ENCODE measurements around the gene EDARADD.

EDARADD gene

DNA sequence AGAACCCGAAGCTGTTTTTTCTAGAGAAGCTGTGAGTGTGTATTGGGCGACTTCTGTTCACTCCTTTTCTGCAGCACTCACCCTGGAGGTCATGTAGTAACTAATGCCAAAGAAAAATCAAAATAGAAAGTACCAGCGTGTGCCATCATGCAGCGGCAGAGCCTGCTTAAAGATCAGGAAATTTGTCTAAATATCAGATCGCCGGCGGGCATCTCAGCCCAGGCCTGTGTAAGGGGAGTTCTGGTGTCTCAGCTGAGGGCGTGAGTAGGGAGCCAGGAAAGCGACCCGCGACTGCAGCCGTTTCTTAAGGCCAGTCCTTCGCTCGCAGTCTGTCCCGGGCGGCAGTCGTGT, 768 bp downstream of the EDARADD start:
- DNase-seq = peak; percentile 17

DNA sequence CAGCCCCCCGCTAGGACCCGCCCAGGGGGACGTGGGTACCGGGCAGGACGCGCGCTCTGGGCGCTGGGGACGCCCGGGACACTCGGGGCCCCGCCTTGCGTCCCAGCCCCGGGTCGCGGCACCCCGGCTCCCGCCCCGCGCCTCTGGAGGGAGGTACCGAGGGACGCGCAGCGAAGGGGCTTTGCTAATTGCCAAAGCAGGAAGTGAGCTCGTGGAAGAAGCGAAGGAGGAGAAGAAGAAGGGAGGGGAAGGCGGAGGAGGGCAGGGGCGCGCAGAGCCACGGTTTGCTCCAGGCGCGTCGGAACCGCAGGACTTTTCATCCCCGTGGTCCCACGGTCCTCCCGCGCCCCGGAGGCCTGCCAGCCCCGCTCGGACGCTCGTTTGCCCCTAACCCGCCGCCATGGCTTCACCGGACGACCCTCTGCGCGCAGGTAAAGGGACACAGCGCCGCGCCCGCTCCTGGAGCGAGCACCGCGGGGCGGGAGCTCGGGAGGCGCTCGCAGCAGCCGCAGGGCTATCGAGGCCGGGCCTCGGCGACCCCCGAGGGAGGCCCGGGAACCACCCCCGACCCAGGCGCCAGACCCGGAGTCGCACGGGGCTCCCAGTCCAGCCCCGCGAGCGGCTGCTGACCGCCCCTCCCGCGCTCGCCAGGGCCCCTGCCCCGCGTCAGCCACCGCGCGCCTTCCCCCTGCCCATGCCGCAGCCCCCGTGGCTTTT, 1.3 kb downstream of the EDARADD start:
- peak; percentile 25 for DNase-seq

DNA sequence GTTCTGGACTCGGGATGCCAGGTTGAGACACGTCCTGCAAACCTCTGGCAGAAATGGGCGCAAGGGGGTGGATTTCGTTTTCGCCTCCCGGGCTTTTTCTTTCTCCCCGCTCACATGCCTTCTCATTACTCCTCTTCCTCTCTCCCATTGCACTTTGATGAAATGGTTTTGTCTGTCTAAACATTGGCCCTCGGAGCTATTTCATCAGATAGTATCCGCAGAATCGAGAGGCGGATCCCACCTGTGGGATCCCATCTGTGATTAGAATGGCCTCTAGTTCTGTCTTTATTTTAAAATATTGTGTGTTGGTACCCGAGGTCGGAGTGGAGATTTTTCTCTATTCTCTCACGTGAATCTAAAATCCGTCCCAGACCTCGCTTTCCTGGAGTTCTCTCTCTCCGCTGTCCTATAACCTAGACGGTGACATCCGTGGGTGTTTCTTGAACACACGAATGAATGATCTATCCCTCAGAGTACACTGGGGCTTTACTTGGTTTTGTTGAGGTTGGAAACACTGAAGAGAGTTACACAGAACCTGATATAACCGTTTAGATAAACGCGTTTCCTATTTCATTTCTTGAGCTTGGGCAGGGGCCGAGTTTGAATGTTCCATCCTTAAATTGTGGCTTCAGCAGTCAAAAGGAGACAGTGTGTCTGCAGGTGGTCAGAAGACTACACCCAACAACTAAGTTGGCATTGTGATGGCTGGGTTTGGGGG, 2.0 kb downstream of the EDARADD start:
- DNase-seq = no peak

DNA sequence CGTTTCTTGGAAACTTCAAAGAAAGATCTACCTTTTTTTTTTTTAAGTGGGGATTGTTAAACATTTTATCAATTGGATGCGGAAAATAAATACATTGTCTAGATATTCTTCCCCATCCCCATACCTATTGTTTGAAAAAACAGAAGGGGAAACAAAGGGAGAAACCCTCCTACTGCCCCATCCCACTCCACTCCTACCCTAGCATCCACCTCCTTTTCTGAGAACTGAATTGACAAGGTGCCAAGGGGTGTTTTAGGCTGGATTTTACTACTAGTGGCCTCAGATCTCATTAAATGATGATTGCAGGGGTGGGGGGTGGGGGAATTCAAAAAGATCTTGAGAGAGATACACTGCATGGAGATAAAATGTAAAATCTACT, 2.6 kb downstream of the EDARADD start:
- DNase-seq = no peak

DNA sequence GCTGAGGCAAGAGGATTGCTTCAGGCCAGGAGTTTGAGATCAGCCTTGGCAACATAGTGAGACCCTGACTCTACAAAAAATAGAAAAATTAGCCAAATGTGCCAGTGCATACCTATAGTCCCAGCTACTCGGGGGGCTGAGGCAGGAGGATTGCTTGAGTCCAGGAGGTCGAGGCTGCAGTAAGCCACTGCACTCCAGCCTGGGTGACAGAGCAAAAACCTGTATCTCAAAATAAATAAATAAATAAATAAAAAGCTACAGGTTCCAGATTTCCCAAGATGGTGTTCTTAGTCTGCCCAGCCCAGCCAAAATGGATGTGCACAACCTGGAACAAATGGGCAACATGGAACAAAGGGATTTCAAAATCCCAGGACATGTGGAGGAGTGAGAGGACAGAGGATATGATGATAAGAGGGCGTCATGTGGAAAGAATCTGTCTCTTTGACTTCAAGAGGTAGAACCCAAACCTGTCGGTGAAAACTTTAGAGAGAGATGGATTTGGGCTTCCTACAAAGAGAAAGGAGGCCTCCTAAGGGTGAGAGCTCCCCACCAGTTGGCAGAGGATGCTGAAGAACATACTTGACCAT, 3.2 kb downstream of the EDARADD start:
- DNase-seq = no peak

DNA sequence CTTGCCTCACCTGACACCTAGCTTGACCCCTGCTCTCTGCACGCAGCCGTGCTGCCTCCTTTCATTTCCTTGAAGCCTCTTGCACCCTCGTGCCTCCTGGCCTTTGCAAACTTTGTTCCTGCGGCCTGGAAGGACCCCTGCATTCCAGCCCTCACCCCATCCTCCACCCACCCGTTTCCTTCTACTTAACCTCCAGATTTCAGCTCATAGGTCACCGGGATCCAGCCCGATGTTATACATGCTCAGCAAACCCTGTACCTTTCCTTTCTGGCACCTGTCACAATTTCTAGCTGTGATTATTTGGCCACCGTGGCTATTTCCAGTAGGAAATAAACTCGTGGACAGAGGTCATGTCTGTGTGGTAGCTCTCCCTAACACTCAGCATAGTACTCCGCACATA, 4.5 kb downstream of the EDARADD start:
- DNase-seq = no peak

DNA sequence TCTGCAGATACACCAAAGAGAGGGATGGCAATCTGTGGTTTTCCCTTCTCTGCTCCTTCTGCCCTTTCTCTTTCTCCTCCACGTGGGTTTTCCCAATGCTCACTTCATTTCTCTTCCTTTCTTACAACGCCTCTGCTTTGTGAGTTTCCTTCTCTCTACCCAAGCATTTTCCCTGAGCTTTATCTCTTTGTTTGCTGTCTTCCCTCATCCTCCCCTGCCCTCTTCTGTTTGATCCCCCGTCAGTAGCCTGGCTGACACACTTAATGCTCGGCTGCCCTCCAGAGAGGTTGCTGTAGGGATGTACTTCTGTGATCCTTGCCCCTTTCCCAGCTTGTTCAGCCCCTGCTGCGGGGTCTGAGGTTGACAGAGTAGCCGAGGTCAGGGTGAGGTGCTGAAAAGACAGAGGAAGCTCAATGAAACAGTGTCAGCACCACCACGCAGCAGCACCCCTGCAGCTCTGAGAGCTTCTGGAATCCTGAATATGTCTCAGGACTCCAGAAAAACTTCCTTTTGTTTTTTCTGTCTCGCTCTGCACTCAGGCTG, 6.0 kb downstream of the EDARADD start:
- DNase-seq = no peak

DNA sequence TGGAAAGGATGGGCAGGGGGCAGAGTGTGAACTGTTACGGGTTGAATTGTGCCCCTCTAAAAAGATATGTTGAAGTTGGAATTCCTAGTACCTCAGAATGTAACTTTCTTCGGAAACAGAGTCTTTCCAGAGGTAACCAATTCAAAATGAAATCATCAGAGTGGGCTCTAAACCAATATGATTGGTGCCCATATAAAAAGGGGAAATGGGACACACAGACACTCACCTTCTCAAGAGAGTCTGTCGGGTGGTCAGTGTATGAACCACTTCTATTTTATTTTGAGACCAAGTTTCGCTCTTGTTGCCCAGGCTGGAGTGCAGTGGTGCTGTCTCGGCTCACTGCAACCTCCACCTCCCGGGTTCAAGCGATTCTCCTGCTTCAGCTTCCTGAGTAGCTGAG, 7.6 kb downstream of the EDARADD start:
- DNase-seq = no peak

DNA sequence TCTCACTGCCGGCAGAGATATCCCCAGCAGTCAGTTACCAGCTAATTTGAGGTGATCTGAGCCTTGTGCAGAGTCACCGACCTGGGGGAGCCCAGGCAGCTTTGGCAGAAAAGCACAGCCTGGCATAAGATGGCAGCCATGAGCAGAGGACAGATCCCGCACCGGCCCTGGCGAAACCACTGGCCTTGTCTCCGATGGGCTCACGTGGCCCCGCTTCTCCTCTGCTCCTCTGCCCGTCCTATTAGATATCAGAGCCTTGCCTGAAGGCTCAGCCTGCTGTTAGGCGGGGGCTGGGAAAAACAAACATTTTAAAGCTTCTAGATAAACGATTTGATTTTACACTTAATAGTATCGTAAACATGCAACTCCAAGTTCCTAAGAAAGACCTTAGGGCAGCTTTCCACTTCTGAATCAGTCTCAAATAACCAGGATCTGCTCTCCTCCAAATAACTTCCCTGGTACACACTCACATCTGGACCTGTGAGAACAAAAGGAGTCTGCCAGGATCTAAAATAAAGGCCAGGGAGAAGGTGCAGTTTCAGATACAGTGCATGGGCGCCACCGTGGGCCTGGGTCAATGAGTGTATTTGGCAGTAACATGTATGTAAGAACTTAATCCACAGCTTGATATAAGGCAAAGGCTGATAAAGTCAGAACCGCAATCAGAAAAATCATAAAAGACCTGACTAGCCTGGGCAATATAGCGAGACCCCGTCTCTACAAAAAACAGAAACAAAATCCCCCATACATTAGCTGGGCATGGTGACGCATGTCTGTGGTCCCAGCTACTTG, 10.0 kb downstream of the EDARADD start:
- no peak for DNase-seq

DNA sequence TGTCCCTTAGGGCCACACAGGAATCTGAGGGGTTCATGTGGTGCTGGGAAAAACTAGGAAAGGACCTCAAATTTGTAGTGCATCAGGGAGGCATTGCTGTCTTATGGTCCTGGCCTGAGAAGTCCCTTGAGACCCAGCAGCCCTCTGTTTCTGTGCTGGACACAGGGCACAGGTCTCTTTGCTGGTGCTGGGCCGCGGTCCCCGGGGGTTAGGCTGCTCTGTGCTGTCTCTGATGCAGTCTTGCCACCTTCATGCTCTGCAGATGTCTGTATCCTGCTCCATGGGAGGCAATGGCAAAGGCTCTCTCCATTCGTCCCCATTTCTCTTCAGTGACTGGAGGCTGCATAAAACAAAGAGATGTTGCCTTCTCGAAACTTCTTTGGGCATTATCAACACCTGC, 13.0 kb downstream of the EDARADD start:
- DNase-seq = no peak

DNA sequence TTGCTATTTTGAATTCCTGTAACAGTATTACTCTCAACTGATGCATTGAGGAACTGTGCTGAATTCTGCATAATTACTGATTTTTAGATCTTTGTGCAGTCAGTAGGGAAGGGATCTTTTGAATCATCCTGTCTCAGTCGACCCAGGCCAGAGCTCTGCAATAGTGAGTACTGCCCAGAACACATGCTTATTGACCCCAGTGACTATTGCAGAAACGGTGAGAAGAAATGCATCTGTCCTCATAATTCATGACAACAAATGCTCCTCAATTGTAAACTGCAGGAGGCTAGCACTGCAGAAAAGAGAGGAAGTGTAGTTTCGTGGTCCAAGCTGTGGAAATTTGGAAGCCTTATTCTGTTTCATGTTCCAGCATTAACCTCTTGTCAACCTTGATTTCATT, 19.6 kb downstream of the EDARADD start:
- DNase-seq = no peak

DNA sequence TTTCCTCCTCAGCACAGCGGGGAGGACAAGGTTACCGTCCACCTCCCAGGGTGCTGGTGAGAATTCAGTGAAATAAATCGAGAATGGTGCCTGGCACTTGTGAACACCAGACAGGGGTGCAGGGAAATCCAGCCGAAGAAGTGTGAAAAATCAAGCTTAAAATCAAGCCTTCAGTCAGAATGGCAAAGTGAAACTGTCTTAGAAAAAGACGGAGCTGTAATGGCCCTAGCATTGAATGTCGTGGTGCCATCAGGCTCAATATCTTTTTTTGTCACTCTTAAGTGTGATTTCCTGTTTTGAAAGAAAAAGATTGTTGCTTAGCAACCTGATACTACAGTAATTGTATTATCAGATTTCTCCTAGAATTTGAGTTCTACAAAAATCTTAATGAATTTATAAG, 22.1 kb downstream of the EDARADD start:
- DNase-seq = no peak

DNA sequence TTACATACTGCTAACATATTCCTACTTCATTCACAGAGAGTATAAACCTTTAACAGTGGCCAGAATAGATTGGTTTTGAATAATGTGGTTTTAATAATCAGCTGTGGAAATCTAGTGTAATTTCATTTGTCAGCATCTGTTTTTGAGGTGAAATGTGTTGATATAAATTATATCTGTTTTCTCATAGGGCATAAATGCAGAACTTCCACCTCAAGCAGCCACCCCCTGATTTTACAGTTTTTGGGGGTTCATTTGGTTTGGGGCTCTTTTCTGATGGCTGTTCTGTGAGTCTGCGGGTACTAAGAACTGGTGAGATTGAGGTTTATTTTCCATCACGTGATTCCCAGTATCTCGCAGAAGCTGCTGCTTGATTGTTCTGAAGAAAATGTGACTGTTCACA, 23.2 kb downstream of the EDARADD start:
- DNase-seq = no peak

DNA sequence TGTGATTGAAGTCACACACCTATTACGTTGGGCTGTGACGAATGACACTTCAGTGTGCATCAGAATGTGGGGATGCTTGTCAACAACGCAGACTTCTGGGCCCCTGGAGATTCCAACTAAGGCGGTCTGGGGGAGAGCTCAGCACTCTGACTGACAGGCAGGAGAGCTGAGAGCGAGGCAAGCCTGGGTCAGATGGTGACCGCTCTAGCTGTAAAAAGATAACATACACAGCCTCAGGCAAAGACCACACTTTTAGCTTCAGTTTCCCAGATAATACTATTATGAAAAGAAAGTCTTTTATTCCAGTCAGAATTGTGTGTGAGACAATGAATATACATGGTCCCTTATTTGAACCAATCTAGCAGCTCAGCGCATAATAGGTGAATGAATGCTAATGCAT, 25.4 kb downstream of the EDARADD start:
- no peak for DNase-seq

DNA sequence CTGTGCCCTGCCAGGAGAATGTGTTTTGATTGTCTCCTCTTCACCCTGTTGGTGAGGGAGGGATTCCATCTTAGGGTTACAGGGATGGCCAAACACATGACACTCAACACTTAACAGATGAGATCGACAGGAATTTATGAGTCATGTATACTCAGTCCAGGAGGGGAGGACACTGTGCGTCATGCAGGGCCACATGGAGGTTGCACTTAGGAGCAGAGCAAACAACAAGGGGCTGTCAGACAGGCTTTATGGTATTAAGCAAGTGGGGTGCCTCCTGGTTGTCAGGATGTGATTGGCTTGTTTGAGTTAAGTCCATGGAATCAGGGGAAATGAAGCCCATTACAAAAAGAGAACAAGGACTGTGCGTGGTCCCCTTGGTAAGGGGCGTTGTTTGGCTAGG, 26.9 kb downstream of the EDARADD start:
- no peak for DNase-seq

DNA sequence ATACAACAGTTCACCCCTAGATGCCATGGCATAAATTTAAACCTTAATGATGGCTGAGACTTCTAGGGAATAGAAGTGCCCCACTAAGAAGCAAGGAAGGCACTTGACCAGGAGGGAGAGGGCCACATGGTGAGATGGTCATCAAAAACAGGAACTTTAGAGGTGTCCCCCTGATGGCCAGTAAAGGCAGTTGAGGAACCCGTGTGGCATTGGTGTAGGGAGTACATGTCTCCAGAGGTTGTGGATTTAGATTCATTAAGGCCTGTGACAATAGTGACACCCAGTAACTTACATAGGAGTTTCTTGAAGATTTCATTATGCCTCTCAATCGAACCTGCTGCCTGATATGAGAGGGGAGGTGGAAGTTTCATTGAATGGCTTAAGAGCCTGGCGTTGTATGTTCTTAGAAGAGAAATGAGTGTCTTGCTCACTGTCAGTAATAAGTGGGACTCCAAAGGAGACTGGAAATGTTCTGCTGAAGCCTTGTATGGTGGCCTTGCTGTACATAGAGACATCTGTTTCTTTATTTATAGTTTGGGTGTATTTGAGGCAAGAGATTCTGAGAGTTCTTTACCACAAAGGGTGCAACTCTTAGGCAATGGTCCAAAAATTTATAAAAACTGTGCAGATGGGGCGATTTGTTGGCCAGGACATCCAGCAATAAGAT, 27.9 kb downstream of the EDARADD start:
- DNase-seq = no peak

DNA sequence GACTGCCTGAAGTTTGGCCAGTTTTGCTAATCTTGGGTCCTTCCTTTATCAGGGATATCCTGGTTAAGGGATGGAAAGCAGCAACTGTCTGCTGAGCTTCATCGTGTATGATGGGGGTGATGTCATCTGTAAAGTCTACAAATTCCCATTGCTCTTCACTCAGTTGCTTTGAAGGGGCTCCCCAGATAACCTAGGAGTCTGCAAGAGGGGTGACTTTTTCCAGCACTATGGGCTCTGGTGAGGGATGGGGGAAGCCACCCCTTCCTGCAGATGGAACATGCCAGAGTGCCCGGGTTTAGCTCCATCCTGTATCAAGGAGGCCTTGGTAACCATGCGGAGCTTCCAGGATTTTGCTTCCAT, 28.4 kb downstream of the EDARADD start:
- no peak for DNase-seq

DNA sequence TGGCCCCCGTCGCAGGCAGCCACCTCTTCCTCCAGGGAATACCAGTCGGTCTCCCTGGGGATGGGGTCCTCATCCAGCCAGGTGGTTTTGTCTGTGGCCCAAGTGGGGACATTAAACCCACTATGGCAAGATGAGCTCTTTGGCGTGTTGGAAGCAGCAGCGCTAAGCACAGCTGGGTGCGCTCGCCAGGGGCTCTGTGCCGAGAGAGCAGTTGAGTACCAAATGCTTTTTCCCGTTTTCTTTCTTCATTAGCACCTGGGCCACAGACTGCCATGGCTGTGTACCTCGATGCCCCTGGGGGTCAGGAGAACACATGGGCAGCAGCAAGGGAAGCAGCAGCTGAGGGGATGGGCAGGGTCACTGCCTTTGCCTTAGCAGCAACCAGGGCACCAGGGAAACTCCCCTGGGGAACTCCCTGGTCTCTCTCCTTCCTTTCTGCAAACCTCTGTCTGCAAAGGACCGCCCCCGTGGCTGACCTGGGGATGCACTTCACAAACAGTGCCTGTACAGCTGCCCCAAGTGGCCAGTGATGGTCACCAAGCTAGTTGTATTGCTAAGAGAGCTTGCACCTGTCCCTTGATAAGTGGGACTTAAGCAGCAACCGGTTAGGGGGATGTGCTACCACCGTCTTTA, 31.1 kb downstream of the EDARADD start:
- no peak for DNase-seq

DNA sequence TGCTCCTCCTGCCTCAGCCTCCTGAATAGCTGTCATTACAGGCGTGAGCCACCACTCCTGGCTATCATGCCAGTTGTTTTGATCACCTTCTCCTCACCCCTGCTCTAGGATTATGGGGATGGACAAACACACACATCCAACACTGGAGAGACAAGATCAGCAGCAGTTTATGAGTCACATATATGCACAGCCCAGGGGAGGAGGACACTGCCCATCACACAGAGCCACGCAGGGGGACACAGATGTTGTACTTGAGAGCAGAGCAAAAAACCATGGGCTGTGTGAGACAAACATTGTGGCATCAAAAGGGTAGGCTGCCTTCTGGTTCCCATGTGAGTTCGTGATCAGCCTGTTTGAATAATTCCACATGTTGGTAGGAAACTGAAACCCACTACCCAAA, 32.1 kb downstream of the EDARADD start:
- no peak for DNase-seq

DNA sequence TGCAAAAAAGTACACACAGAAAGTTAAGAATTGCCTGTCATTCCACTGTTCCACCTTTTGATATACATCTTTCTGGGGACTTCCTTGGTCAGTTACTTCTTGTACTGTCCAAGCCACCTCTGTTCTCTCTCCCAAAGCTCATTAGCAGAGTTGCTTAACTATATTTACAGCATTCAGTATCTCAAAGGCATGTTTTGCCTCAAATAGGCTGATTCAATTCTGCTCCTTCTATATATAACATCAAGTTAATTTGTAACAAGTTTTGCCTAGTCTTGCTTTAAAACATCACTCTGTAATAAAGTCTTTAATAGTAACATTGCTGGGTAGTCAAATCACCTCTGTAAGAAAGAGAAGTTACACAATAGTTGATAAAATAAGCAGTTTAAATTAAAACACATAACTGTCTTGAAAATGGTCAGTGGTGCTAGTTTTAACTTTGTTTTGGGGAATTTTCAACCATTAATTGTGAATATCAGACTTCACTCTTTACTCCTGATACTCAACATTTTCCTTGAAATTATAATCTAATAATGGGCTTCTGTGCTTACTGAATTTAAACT, 35.7 kb downstream of the EDARADD start:
- no peak for DNase-seq

DNA sequence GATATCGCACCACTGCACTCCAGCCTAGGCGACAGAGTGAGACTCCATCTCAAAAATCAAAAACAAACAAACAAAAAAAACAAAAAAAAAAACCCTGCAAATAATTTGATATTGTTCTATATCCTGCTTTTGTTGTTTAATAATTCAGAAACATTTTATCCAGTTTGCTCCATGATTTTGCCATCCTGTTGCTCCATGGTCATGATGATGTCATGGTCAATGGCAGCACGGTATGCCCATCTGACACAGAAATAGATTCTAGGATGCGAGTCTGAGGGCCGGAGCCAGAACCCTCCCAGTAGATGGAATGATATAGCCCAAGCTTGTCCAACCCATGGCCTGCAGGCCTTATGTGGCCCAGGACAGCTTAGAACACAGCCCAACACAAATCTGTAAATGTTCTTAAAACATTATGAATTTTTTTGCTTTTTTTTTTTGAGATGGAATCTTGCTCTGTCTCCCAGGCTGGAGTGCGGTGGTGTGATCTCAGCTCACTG, 39.8 kb downstream of the EDARADD start:
- no peak for DNase-seq

DNA sequence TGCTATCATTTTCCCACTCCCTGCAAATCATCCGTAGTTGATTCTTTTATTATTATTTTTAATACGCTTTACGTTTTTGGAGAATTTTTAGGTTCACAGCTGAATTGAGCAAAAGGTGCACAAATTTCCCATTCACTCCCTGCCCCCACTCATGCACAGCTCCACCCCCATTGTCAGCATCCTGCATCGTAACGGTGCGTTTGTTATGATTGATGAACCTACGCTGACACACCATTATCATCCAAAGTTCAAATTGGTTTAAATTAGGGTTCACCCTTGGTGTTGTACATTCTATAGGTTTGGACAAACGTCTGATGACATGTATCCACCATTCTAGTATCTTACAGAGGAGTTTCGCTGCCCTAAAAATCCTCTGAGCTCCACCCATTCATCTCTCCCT, 44.5 kb downstream of the EDARADD start:
- no peak for DNase-seq
